SJSA1 (cell line): ENCODE measurements around the gene FGF18. TPM values are rescaled to one million over a fixed set of nuclear protein-coding genes. Genes with fewer than 3 reads are reported as not detected.
"Not testable (repeated sequence)": the region's sequence is repeated elsewhere in the genome, so short reads cannot be mapped to it uniquely, and the experiment has no call there.

Source experiments
- DNase-seq, 2 experiments: peaks; one replicate each; pipeline ENCODE4 v3.0.0-alpha.2; 2015 to 2020; ENCODE audit warnings: low spot score in 2 of 2, low read depth in 1 of 2
- H3K27ac ChIP-seq: fragments of 250-450 bp; sonication (Bioruptor Pico); 2 replicates; pipeline ENCODE4 v1.5.1; 2020; ENCODE audit warnings: mild to moderate bottlenecking, moderate library complexity
- H3K27me3 ChIP-seq: fragments of 250-450 bp; sonication (Bioruptor Pico); replicated peaks from 2 replicates; pipeline ENCODE4 v1.5.1; 2020; ENCODE audit warnings: mild to moderate bottlenecking, moderate library complexity
- H3K36me3 ChIP-seq: fragments of 250-450 bp; sonication (Bioruptor Pico); 2 replicates; pipeline ENCODE4 v1.5.1; 2020; ENCODE audit warnings: mild to moderate bottlenecking
- H3K4me1 ChIP-seq: fragments of 250-450 bp; sonication (Bioruptor Pico); replicated peaks from 2 replicates; pipeline ENCODE4 v1.6.1; 2021; ENCODE audit warnings: mild to moderate bottlenecking
- H3K4me3 ChIP-seq: fragments of 250-450 bp; sonication (Bioruptor Pico); 2 replicates; pipeline ENCODE4 v1.5.1; 2020; ENCODE audit warnings: mild to moderate bottlenecking
- H3K9me3 ChIP-seq: fragments of 250-450 bp; sonication (Bioruptor Pico); replicated peaks from 2 replicates; pipeline ENCODE4 v1.5.1; 2020; ENCODE audit warnings: mild to moderate bottlenecking
- total RNA-seq: library from RNA; depleted of rRNA; stranded (reverse); fragments of >200 nt; shearing (Covaris generic); gene quantifications from 2 replicates; pipeline ENCODE4 v1.2.3, GENCODE V29; 2014

The FGF18 gene
- total RNA-seq, 1 experiment from 2014 or later = 0.21 TPM

GRCh38 chr5:171390883-171391677 lies 28.4 kb upstream of the FGF18 start:
- no peak for DNase-seq
- Histone ChIP-seq H3K27ac (no peak overlapping the region), H3K4me3 (no peak overlapping the region), H3K36me3 (peaks cover 84% of the 10 kb centered on the region), H3K27me3 (no peaks in the 10 kb centered on the region), H3K4me1 (peaks cover 22% of the 10 kb centered on the region), H3K9me3 (no peaks in the 10 kb centered on the region)

- Histone ChIP-seq H3K36me3 (peaks cover 94% of the 10 kb centered on the region), H3K27me3 (no peaks in the 10 kb centered on the region), H3K4me3 (no peak overlapping the region), H3K4me1 (peaks cover 19% of the 10 kb centered on the region), H3K9me3 (no peaks in the 10 kb centered on the region), H3K27ac (no peak overlapping the region)
- peak in 1 of 2 experiments; percentile 1 for DNase-seq
These were observed 27.4 kb upstream of the FGF18 start for GRCh38 chr5:171391996-171392577.

- DNase-seq = no peak
- Histone ChIP-seq H3K4me3 (no peak overlapping the region), H3K9me3 (no peaks in the 10 kb centered on the region), H3K4me1 (peaks cover 17% of the 10 kb centered on the region), H3K27ac (no peak overlapping the region), H3K36me3 (peaks cover 100% of the 10 kb centered on the region), H3K27me3 (no peaks in the 10 kb centered on the region)
These were observed 26.8 kb upstream of the FGF18 start for GRCh38 chr5:171392585-171393159.

- peaks cover 100% of the 10 kb centered on the region for H3K36me3 ChIP-seq
- no peak for DNase-seq
- H3K4me3 ChIP-seq = no peak overlapping the region
- no peaks in the 10 kb centered on the region for H3K9me3 ChIP-seq
- peaks cover 10% of the 10 kb centered on the region for H3K4me1 ChIP-seq
- H3K27ac ChIP-seq = no peak overlapping the region
- H3K27me3 ChIP-seq = no peaks in the 10 kb centered on the region
These were observed 24.4 kb upstream of the FGF18 start for GRCh38 chr5:171395042-171395441.

- not testable (repeated sequence) for DNase-seq, H3K27ac ChIP-seq, H3K27me3 ChIP-seq, H3K4me1 ChIP-seq, H3K4me3 ChIP-seq, H3K9me3 ChIP-seq
- peaks cover 100% of the 10 kb centered on the region for H3K36me3 ChIP-seq
These were observed 22.9 kb upstream of the FGF18 start for GRCh38 chr5:171396583-171396982.

GRCh38 chr5:171397190-171397589 lies 22.3 kb upstream of the FGF18 start:
- peaks cover 98% of the 10 kb centered on the region for H3K36me3 ChIP-seq
- H3K4me1 ChIP-seq = no peaks in the 10 kb centered on the region
- H3K27ac ChIP-seq = no peak overlapping the region
- H3K4me3 ChIP-seq = no peak overlapping the region
- no peaks in the 10 kb centered on the region for H3K27me3 ChIP-seq
- no peaks in the 10 kb centered on the region for H3K9me3 ChIP-seq
- no peak for DNase-seq

- Histone ChIP-seq H3K36me3 (peaks cover 94% of the 10 kb centered on the region), H3K27me3 (no peaks in the 10 kb centered on the region), H3K4me3 (no peak overlapping the region), H3K27ac (no peak overlapping the region), H3K9me3 (no peaks in the 10 kb centered on the region), H3K4me1 (no peaks in the 10 kb centered on the region)
- no peak for DNase-seq
These were observed 21.8 kb upstream of the FGF18 start for GRCh38 chr5:171397599-171397998.

GRCh38 chr5:171398660-171399059 lies 20.8 kb upstream of the FGF18 start:
- H3K9me3 ChIP-seq, H3K4me1 ChIP-seq, H3K27me3 ChIP-seq, H3K27ac ChIP-seq, DNase-seq, H3K4me3 ChIP-seq: not testable (repeated sequence)
- peaks cover 83% of the 10 kb centered on the region for H3K36me3 ChIP-seq

GRCh38 chr5:171400169-171400568 lies 19.3 kb upstream of the FGF18 start:
- H3K4me3 ChIP-seq = no peak overlapping the region
- H3K27me3 ChIP-seq = no peaks in the 10 kb centered on the region
- DNase-seq = no peak
- H3K4me1 ChIP-seq = no peaks in the 10 kb centered on the region
- no peak overlapping the region for H3K27ac ChIP-seq
- H3K36me3 ChIP-seq = peaks cover 74% of the 10 kb centered on the region
- H3K9me3 ChIP-seq = no peaks in the 10 kb centered on the region

GRCh38 chr5:171401167-171401947 lies 18.1 kb upstream of the FGF18 start:
- Histone ChIP-seq H3K4me3 (no peak overlapping the region), H3K9me3 (no peaks in the 10 kb centered on the region), H3K36me3 (peaks cover 74% of the 10 kb centered on the region), H3K27ac (no peak overlapping the region), H3K4me1 (no peaks in the 10 kb centered on the region), H3K27me3 (no peaks in the 10 kb centered on the region)
- DNase-seq = no peak

GRCh38 chr5:171402751-171403150 lies 16.7 kb upstream of the FGF18 start:
- not testable (repeated sequence) for DNase-seq, H3K4me1 ChIP-seq, H3K9me3 ChIP-seq, H3K27ac ChIP-seq, H3K4me3 ChIP-seq, H3K27me3 ChIP-seq
- H3K36me3 ChIP-seq = peaks cover 74% of the 10 kb centered on the region

GRCh38 chr5:171405615-171406014 lies 13.8 kb upstream of the FGF18 start:
- peaks cover 26% of the 10 kb centered on the region for H3K4me1 ChIP-seq
- H3K27me3 ChIP-seq = no peaks in the 10 kb centered on the region
- no peaks in the 10 kb centered on the region for H3K9me3 ChIP-seq
- H3K36me3 ChIP-seq = peaks cover 74% of the 10 kb centered on the region
- no peak overlapping the region for H3K27ac ChIP-seq
- no peak for DNase-seq
- H3K4me3 ChIP-seq = no peak overlapping the region

- H3K36me3 ChIP-seq = peaks cover 75% of the 10 kb centered on the region
- no peaks in the 10 kb centered on the region for H3K9me3 ChIP-seq
- H3K27me3 ChIP-seq = no peaks in the 10 kb centered on the region
- H3K4me1 ChIP-seq = peaks cover 31% of the 10 kb centered on the region
- H3K27ac ChIP-seq = no peak overlapping the region
- no peak overlapping the region for H3K4me3 ChIP-seq
- no peak for DNase-seq
These were observed 12.2 kb upstream of the FGF18 start for GRCh38 chr5:171407234-171407633.
